ENCODE measurements around the gene SEZ6L2.

DNA sequence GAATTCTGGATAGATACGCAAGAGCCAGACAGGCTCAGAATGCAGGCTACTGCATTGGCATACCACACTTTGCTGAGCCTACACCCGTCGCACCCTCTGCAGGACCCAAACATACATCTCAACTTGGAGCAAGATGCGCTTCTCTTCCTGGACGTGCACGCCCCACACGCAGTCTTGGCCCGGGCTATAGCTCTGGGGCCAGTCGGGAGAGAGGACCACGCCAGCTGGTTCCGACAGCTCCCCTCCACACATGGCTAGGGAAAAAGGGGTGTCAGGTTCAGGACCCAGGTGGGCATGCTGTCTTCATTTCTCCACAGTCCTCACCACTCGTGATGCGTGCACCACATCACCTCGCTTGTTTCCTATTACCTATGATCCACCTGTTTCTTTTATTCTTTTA lies 21.2 kb downstream of the SEZ6L2 start:
- TF ChIP-seq CTCF (IDR thresholded peaks at IDR 0.05) (no peak), POLR2A (IDR thresholded peaks at IDR 0.05) (no peak)

Measured in thyroid gland (tissue), 4 donors.